ENCODE measurements around the gene MEOX2.

MEOX2 gene

GRCh38 chr7:15577600-15577999, 108.9 kb downstream of the MEOX2 start:
- Mint-ChIP-seq H3K27ac (no peak overlapping the region), H3K4me3 (no peak overlapping the region), H3K36me3 (no peaks in the 10 kb centered on the region), H3K4me1 (ENCODE audit: low read depth) (no peaks in the 10 kb centered on the region), H3K27me3 (no peaks in the 10 kb centered on the region), H3K9me3 (ENCODE audit: low read depth) (peaks cover 4% of the 10 kb centered on the region)

GRCh38 chr7:15571301-15571878, 115.1 kb downstream of the MEOX2 start:
- no peaks in the 10 kb centered on the region for H3K27me3 Mint-ChIP-seq
- no peak overlapping the region for H3K4me3 Mint-ChIP-seq
- H3K36me3 Mint-ChIP-seq = no peaks in the 10 kb centered on the region
- no peaks in the 10 kb centered on the region for H3K4me1 Mint-ChIP-seq (ENCODE audit: low read depth)
- no peaks in the 10 kb centered on the region for H3K9me3 Mint-ChIP-seq (ENCODE audit: low read depth)
- no peak overlapping the region for H3K27ac Mint-ChIP-seq

GRCh38 chr7:15567652-15568051, 118.8 kb downstream of the MEOX2 start:
- H3K9me3 Mint-ChIP-seq (ENCODE audit: low read depth) = no peaks in the 10 kb centered on the region
- H3K27ac Mint-ChIP-seq = no peak overlapping the region
- H3K4me1 Mint-ChIP-seq (ENCODE audit: low read depth) = no peaks in the 10 kb centered on the region
- H3K27me3 Mint-ChIP-seq = no peaks in the 10 kb centered on the region
- H3K4me3 Mint-ChIP-seq = no peak overlapping the region
- no peaks in the 10 kb centered on the region for H3K36me3 Mint-ChIP-seq

- no peaks in the 10 kb centered on the region for H3K27me3 Mint-ChIP-seq
- H3K27ac Mint-ChIP-seq = no peak overlapping the region
- no peak overlapping the region for H3K4me3 Mint-ChIP-seq
- H3K9me3 Mint-ChIP-seq (ENCODE audit: low read depth) = no peaks in the 10 kb centered on the region
- H3K4me1 Mint-ChIP-seq (ENCODE audit: low read depth) = no peaks in the 10 kb centered on the region
- no peaks in the 10 kb centered on the region for H3K36me3 Mint-ChIP-seq
Observed at GRCh38 chr7:15567036-15567435, 119.4 kb downstream of the MEOX2 start.

GRCh38 chr7:15566476-15566875, 120.0 kb downstream of the MEOX2 start:
- no peaks in the 10 kb centered on the region for H3K27me3 Mint-ChIP-seq
- no peaks in the 10 kb centered on the region for H3K9me3 Mint-ChIP-seq (ENCODE audit: low read depth)
- H3K4me1 Mint-ChIP-seq (ENCODE audit: low read depth) = no peaks in the 10 kb centered on the region

GRCh38 chr7:15561835-15562234, 124.6 kb downstream of the MEOX2 start, which contains the start of gene AGMO:
Gene AGMO, minus strand, starts transcription at chr7:15562015.
- Mint-ChIP-seq H3K27ac (no peak within 1 kb of the TSS), H3K36me3 (no peaks in the 10 kb centered on the region), H3K9me3 (ENCODE audit: low read depth) (no peaks in the 10 kb centered on the region), H3K27me3 (no peaks in the 10 kb centered on the region), H3K4me1 (ENCODE audit: low read depth) (no peaks in the 10 kb centered on the region), H3K4me3 (no peak within 1 kb of the TSS)

More at GRCh38 chr7:15566476-15566875, 120.0 kb downstream of the MEOX2 start:
- no peaks in the 10 kb centered on the region for H3K36me3 Mint-ChIP-seq
- no peak overlapping the region for H3K27ac Mint-ChIP-seq
- H3K4me3 Mint-ChIP-seq = no peak overlapping the region

All from activated naive CD8-positive, alpha-beta T cell (primary cell).